Natural killer cell (primary cell): ENCODE measurements around the gene PPP2R2D. TPM values are rescaled to one million over a fixed set of nuclear protein-coding genes. Genes with fewer than 3 reads are reported as not detected.

ENCODE experiments used
- ATAC-seq, 3 donors: fragments of 150-1000 bp in 2 of 3; fragments of 200-7000 bp in 1 of 3; cut with Tn5 transposase; 1 replicate in 1 of 3; 2 replicates in 2 of 3; pipeline ENCODE4 v1.10.0; 2021; ENCODE audit warnings: mild to moderate bottlenecking in 2 of 3, moderate library complexity in 2 of 3
- DNase-seq, 2 donors: peaks; one replicate each; pipeline versions ENCODE4 v3.0.0 to v3.0.0-alpha.2; 2013 to 2021; ENCODE audit warnings: mixed read lengths in 1 of 2
- H3K27ac ChIP-seq: one replicate; pipeline ENCODE4 v1.5.1; 2013; ENCODE audit warnings: mild to moderate bottlenecking, low read length
- H3K27me3 ChIP-seq: one replicate; pipeline ENCODE4 v1.6.1; 2013; ENCODE audit warnings: low read length; ENCODE audit not compliant: control insufficient read depth, insufficient read depth
- H3K36me3 ChIP-seq: one replicate; pipeline ENCODE4 v1.6.1; 2013; ENCODE audit warnings: low read length; ENCODE audit not compliant: control insufficient read depth, insufficient read depth
- H3K4me1 ChIP-seq: one replicate; pipeline ENCODE4 v1.6.1; 2013; ENCODE audit warnings: low read length; ENCODE audit not compliant: control insufficient read depth, insufficient read depth
- H3K4me3 ChIP-seq: one replicate; pipeline ENCODE4 v1.5.1; 2013; ENCODE audit warnings: low read length
- H3K9me3 ChIP-seq: one replicate; pipeline ENCODE4 v1.6.1; 2013; ENCODE audit warnings: low read length; ENCODE audit not compliant: control insufficient read depth, insufficient read depth
- H3K27ac Mint-ChIP-seq, 2 donors: one replicate each; pipeline ENCODE4 v1.8.0; 2022; ENCODE audit warnings: mild to moderate bottlenecking in 2 of 2, mixed read lengths in 2 of 2, moderate library complexity in 1 of 2
- H3K27me3 Mint-ChIP-seq, 2 donors: one replicate each; pipeline ENCODE4 v1.8.0; 2022; ENCODE audit warnings: low read depth in 2 of 2, mixed read lengths in 2 of 2
- H3K36me3 Mint-ChIP-seq: one replicate; pipeline ENCODE4 v1.8.0; 2022; ENCODE audit warnings: mixed read lengths
- H3K4me1 Mint-ChIP-seq, 2 donors: one replicate each; pipeline ENCODE4 v1.8.0; 2022; ENCODE audit warnings: mixed read lengths in 2 of 2
- H3K4me3 Mint-ChIP-seq: one replicate; pipeline ENCODE4 v1.8.0; 2022; ENCODE audit warnings: mild to moderate bottlenecking, moderate library complexity, mixed read lengths
- H3K9me3 Mint-ChIP-seq, 2 donors: one replicate each; pipeline ENCODE4 v1.8.0; 2022; ENCODE audit warnings: mixed read lengths in 2 of 2
- CTCF ChIP-seq: fragments of 200-600 bp; IDR thresholded peaks from one replicate; pipeline ENCODE4 v1.8.0; 2022; ENCODE audit warnings: antibody characterized with exemption
- WGBS: methylation state at CpG from one replicate; pipeline ENCODE4 v1.1.7; 2013; ENCODE audit warnings: missing lambda C conversion rate; ENCODE audit not compliant: insufficient coverage; 5-methylcytosine and 5-hydroxymethylcytosine counted together
- intact Hi-C: fragments of 100-400 bp; cut with micrococcal nuclease; formaldehyde crosslinking; loops from one replicate; pipeline ENCODE4 v1.14.2; 2022
- total RNA-seq, 4 donors: library from RNA; stranded (reverse); fragments of 120-200 nt in 1 of 4; gene quantifications; one replicate each; pipeline versions ENCODE4 v1.2.3 to v1.2.4, GENCODE V29; 2013 to 2022

Gene PPP2R2D
- total RNA-seq, 3 donors from 2014 or later (not counting 1 experiment from before 2014, with no cell fraction given) = 28.6 to 39.8 (median 35.8) TPM

- no peaks in the 10 kb centered on the region for H3K9me3 Mint-ChIP-seq
- H3K4me3 ChIP-seq = no peak overlapping the region
- no peaks in the 10 kb centered on the region for H3K36me3 ChIP-seq
- TF ChIP-seq CTCF = no peak
- no peak for DNase-seq
- no peaks in the 10 kb centered on the region for H3K36me3 Mint-ChIP-seq
- no peak overlapping the region for H3K4me3 Mint-ChIP-seq
- H3K9me3 ChIP-seq = no peaks in the 10 kb centered on the region
- H3K27me3 Mint-ChIP-seq = peaks cover 14 to 16% of the 10 kb centered on the region in 2 donors
- ATAC-seq = no peak
- no peaks in the 10 kb centered on the region for H3K27me3 ChIP-seq
- no peak overlapping the region for H3K27ac ChIP-seq
- intact Hi-C loops = no loop called here
- WGBS = 89% methylated on average over 8 of the region's 8 CpGs
- peaks cover 5 to 6% of the 10 kb centered on the region in 2 donors for H3K4me1 Mint-ChIP-seq
- no peak overlapping the region for H3K27ac Mint-ChIP-seq
- H3K4me1 ChIP-seq = no peaks in the 10 kb centered on the region
Measured at GRCh38 chr10:131870411-131870810, 30.4 kb upstream of the PPP2R2D start.

GRCh38 chr10:131870831-131871672 is 29.8 kb upstream of the PPP2R2D start:
- no peak overlapping the region for H3K27ac ChIP-seq

GRCh38 chr10:131871673-131872005 is 29.2 kb upstream of the PPP2R2D start:
- Histone ChIP-seq H3K36me3 (no peaks in the 10 kb centered on the region), H3K4me1 (no peaks in the 10 kb centered on the region), H3K4me3 (no peak overlapping the region), H3K27me3 (no peaks in the 10 kb centered on the region), H3K27ac (no peak overlapping the region), H3K9me3 (no peaks in the 10 kb centered on the region)
- WGBS = 86% methylated on average over 8 of the region's 8 CpGs
- DNase-seq = no peak
- no peak overlapping the region for H3K27ac Mint-ChIP-seq
- peaks cover 5 to 6% of the 10 kb centered on the region in 2 donors for H3K4me1 Mint-ChIP-seq
- no peaks in the 10 kb centered on the region for H3K36me3 Mint-ChIP-seq
- no peak for ATAC-seq
- intact Hi-C loops = no loop called here
- H3K27me3 Mint-ChIP-seq = peaks cover 21% of the 10 kb centered on the region in 2 donors
- no peak for TF ChIP-seq CTCF
- no peaks in the 10 kb centered on the region for H3K9me3 Mint-ChIP-seq
- no peak overlapping the region for H3K4me3 Mint-ChIP-seq

More at GRCh38 chr10:131870831-131871672, 29.8 kb upstream of the PPP2R2D start:
- no peak for DNase-seq
- Mint-ChIP-seq H3K4me3 (no peak overlapping the region), H3K27me3 (peaks cover 16 to 17% of the 10 kb centered on the region in 2 donors), H3K36me3 (no peaks in the 10 kb centered on the region), H3K9me3 (no peaks in the 10 kb centered on the region), H3K4me1 (peaks cover 5 to 6% of the 10 kb centered on the region in 2 donors), H3K27ac (no peak overlapping the region)
- Histone ChIP-seq H3K4me1 (no peaks in the 10 kb centered on the region), H3K27me3 (no peaks in the 10 kb centered on the region), H3K4me3 (no peak overlapping the region), H3K9me3 (no peaks in the 10 kb centered on the region), H3K36me3 (no peaks in the 10 kb centered on the region)
- 88% methylated on average over 15 of the region's 15 CpGs for WGBS
- no peak for TF ChIP-seq CTCF
- intact Hi-C loops = no loop called here
- ATAC-seq = no peak
